ENCODE data around the gene AK8.
"Not testable (repeated sequence)": the region's sequence is repeated elsewhere in the genome, so short reads cannot be mapped to it uniquely, and the experiment has no call there.

AK8 gene

DNA sequence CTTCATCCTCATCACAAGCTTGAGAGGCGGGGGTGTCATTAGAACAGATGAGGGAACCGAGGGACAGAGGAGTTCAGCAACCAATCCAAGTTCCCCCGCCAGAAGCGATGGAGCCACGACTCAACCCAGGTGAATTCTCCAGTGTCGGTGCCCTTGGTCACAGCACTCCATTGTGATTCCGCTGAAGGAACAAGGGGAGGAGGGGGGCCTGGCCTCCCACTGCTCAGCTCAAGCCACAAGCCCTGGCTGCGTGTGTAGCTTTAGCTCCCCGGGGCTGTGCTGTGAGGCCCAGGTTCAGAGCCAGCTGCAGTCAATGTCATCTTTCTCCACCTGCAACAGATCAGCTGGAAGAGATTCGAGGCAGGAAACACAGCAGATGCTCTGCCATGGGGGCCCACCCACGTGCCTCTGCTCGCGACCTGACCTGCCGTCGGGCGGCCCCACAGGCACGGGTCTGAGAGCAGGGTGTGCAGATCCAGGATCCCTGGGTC, 135.2 kb downstream of the AK8 start:
- no peak for DNase-seq (ENCODE audit: low read depth)

DNA sequence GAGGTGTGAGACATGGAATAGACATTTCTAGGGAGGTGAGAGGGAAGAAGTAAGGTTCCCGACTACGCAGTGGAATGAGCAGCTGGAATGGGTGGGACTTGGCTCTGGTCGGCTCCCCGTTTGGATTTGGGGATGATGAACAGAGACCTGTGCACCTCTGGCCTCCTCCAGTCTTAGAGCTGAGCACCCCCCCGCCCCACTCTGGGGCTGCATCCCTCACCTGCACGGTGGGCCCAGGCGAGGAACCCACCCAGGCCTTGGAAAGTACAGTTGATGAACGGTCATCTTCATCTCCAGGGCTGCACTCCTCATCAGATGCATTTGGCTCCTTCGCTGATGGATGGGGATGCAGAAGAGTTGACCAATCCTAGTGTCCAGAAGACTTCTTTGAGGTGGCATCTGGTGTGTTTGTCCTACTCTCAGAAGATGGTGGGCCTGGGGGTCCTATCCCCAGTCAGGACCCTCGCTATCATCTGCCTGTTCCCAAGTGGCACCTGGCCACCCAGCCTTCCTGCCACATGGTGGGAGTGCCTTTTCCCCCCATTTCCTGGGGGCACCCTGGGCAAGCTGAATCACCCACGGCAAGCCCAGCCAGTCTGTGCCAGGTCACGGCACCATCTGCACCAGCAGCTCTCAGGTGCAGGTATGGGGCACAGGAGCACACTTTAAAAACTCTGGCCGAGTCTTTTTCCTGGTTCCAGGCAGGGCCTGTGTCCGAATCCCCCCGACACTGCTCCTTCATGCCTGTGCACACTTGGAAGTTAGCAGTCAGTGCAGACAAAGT, 137.4 kb downstream of the AK8 start:
- DNase-seq (ENCODE audit: low read depth): no peak

DNA sequence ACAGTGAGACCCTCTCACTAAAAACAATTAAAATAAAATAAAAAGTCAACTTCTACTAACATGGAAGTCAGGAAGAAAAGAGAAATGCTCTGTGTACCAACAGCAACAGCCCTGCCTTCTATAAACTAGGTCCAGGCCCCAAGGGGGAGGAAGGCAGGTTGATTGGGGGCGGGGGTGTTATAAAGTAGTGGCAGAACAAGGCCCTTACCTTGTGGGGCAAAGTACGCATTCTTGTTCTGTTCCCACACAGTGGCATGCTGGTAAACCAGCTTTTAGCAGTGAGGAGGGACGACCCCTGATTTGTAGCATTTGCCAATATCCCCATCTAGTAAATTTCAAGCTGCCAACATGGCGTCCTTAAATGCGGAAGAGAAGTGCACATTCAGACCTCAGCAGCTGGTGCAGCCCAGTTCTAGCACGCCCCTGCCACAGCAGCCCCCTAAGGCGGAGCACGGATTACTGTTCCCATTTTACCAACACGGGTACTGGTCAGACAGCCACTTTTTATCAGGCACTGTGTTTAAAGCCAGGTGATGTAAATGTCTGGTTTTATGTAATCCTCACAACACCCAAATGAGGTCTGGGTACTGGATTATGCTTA, 138.3 kb downstream of the AK8 start:
- no peak for DNase-seq (ENCODE audit: low read depth)

DNA sequence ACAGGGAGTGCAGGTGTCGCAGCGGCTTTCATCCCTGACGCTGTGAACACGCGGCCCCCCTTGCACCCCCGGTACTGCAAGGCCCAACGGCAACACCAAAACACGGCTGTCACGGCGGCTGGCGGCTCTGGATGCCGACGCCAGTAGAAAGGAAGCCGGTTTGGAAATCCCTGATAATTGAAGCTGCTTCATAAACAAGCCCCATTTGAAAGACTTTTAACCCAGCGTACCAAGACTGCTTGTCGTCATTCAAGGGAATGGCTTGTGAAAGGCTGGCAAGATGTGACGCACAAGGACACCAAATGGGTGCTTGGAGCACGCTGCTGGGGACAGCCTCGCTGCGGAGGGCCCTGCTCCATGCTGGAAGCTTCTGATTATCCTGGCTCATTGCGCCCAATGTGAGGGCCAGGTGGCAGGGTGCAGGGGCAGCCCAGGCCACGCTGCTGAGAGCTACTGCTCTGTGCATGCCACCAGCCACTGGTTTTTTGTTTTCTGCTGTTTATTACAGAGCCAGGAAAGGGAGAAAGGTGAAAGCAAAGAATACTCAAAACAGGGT, 144.7 kb downstream of the AK8 start:
- DNase-seq (ENCODE audit: low read depth): no peak

DNA sequence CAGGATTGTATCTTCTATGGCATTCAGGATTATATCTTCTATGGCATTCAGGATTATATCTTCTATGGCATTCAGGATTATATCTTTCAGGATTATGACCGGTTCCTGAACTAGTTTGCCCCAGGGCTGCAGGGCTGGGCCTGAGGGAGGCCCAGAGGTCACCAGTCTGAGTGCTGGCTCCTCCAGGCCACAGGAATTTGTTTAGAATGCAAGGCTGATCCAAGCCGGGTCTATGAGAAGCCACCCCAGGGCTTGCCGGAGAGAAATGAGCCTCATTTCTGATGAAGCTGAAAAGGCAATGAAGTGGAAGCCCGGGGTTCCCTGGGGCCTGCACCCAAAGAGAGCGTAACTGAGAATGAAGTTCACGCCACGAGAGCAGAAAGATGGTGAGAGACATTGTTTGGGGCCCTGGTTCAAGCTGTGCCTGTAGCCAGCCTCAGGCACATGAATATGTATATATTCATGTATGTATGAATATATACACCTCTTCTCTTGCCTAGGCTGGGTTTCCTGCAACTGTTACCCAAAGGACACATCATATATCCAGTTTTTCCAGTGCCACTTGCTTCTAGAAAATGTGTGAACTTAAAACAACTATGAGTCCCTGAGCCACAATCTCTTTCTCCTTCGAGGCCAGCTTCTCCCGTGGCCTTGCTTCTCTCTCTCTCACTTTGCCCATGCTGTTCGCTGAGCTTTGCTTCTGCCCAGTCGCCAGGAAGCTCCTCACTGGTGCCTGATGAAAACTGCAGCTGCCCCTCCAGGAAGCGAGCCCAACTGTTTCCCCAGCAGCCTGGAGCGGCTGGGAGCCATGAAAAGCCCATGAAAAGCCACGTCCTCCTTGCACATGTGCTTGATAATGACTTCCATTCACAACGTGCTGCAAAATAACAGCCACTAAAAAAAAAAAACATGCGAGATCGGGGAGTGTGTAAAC, 145.5 kb downstream of the AK8 start:
- no peak for DNase-seq (ENCODE audit: low read depth)

DNA sequence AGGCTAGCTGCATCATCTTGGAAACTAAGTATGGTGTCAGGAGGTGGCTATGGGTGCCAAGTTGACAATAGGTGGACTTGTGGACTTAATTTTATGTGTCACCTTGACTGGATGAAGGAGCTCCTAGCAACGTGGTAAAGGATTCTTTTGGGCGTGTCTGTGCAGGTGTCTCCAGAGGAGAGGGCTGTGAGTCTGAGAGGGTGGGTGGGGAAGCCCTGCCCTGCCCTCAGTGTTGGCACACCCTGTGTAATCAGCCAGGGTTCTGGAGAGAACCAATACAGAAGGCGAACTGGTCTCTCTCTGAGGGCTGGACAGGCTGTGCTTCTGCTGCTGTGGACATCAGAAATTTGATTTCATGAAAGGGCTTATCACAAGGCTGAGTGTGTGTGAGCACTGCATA, 146.9 kb downstream of the AK8 start:
- DNase-seq (ENCODE audit: low read depth): no peak

DNA sequence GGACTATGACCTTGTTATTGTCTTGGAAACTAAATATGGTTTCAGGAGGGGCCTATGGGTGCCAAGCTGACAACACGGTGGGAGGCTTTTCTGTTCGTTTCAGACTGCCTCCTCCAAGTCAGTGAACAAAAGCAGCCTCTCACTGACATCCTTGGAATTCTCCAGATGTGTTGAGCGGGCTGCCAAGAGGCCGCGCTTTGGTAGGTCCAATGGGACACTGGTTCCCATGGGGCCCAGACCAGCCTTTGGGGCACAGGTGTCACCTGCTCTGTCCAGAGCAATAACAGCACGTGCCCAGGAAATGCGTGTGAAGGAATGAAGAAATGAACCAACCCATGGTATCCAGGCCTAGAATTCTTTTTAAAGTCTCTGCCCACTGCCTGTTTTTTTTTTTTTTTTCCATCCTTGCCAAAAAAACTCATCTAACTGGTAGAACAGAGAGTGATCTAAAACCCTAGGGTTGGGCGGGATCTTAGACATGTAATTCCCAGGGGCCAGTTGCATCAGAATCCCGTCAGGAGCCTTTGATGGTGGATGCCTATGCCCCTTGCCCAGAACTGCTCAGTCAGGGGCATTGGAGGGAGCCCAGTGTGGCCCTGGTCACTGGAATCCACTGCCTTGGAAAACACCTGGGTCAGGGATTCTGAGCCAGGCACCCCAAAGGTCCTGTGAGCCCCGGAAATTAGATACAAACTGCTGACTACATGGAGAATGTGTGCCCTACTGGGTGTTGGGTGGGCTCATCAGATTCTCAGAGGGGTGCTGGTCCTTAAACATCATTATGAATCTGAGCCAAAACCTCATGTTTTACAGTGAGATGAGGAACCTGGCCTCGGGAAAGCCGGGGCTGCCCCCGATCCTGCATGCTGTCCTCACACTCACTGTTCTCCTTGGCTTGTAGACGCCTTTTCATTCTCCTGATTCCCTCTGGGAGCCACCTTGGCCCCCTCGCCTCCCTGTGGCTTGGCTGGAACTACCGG, 147.7 kb downstream of the AK8 start:
- DNase-seq (ENCODE audit: low read depth): no peak

DNA sequence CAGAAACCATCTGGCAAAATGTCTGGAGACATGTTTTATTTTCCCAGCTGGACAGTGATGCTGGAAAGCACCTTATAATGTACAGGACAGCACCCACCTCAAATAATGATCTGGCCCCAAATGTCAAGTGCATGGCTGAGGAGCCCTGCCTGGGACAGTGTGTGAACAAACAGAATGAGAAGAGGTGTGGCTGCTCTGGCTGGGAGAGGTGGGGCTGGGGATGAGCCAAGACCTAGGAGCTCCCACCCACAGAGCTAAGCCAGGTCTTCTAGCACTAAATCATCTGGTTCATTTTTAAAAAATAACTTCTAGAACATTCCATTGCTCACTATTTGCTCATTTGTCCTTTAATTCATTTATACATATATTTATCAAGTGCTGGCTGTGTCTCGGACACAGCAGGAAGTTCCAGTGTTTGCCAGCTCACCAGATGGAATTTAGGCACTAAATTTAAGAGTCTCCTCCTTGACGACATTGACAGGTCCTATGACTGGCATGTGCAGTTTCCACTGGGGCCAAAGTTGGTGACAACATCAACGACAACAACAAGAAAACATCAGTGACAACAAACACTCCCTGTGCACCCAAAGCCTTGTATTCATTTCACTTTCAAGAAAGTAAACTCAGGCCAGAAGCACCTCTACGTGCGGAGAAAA, 148.7 kb downstream of the AK8 start:
- no peak for DNase-seq (ENCODE audit: low read depth)

DNA sequence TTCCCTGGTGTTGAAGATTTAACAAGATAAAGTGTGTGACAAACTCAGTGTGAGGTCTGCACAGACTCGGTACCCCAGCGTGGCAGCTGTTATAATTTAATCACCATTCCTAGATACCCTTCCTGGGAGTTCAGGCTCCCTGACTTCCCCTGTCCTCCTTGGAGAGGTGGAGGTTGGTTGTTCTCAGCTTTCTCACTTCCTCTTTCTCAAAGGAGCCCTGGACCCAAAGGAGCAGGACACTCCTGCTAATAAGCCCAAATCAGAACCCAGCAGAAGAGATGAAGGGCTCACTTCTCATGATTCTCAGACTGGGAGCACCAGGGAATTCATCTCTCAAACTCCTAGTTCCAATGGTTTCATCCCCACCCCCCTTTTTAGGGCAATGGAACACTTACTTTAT, 149.6 kb downstream of the AK8 start:
- no peak for DNase-seq (ENCODE audit: low read depth)

DNA sequence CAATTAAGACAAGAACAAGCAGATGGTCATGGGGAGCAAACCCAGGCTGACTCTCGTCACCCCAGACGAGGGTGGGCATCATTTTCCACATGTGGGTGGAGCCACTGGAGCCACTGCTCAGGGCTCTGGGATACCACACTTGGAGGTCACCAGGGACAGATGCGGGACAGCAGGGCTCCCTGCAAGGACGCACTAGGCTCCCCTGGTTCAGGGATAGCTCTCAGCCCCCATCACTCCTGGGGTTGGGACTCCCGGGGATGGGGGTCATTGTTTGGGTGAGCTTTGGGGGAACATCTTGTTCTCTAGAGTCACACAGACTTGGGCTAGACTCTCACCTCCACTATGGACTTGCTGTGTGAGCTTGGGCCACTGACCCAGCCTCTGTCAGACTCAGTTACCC, 150.0 kb downstream of the AK8 start:
- no peak for DNase-seq (ENCODE audit: low read depth)

DNA sequence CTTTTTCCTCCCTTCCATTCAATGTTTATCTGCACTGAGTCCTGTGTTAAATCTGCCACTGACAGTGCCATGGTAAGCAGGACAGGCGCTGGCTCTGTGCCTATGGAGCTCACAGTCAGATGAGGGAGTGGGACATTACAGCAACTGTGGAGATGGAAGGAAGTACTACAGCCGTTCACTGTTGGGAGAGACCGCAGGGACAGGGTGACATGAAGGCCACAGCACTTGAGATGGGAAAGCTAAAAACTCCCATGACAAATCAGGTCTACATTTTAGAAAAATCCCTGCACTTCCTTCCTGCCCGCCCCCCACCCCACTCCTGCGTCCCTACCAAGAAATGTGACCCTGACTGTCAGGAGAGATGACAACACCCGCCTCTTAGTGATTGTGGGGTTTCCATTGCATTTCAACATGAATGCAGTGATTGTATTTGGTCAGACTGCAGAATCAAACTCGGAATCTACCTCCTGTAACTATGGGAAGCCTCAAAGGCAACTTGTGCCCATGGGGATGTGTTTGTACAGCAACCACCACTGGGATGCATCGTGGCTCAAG, 151.4 kb downstream of the AK8 start:
- DNase-seq (ENCODE audit: low read depth): no peak

DNA sequence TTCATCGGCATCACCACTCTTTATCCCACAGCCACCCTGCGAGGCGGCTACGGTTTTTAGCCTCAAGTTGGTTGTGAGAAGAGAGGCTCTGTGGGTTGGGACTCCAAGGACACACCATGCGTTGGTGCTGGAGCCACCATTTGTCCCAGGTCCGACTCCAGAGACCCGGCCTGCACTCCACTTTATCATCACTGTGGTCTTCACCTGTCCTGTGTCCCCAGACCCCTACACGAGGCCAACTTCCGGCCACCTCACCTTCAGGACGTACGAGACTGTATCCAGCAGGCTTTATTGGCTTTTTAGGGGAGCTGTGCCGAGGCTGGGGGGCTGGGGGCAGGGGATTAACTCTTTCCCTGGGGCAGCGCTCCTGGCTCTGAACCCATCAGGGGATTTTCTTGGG, 152.8 kb downstream of the AK8 start:
- no peak for DNase-seq (ENCODE audit: low read depth)

DNA sequence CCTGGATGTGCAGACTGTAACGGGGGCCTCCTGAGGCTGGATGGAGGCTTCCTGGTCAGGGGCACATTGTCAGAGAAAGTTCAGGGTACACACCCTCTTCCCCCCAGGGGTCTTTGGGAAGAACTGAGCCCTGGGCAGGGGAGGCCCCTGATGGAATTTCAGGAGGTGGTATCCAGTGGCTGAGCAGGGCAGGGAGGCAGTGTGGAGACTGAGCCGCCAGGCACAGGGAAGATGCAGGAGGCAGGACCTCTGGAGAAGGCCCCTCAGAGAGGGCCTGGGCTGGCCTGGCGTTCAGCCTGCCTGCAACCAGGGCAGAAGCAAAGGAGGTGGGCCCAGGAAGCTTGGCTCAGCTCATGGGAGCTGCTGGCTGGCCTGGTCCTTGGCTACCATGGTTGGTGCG, 154.3 kb downstream of the AK8 start:
- DNase-seq (ENCODE audit: low read depth): no peak

DNA sequence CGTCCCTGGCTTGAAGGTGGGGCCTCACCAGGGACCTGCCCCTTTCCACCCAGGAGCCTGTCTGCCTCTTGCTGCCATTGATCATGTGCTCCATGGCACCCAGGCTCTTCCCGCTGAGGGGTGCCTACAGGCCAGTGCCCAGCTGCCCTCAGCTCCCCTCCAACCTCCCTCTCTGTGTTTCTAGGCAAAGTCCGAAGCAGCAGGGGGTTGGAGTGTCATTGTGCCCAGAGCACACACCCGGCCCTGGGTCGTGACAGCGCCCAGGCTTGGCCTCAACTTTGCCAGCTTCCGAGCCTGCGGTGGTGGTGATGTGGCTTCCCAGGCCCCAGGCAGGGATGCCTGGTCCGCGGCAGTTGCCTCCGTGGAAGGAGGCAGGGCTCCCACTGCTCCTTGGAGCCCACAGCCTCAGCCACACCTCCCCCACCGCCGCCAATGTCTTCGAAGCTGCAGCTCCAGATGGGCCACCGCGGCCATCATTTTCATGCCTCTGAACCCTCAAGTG, 155.5 kb downstream of the AK8 start:
- no peak for DNase-seq (ENCODE audit: low read depth)

DNA sequence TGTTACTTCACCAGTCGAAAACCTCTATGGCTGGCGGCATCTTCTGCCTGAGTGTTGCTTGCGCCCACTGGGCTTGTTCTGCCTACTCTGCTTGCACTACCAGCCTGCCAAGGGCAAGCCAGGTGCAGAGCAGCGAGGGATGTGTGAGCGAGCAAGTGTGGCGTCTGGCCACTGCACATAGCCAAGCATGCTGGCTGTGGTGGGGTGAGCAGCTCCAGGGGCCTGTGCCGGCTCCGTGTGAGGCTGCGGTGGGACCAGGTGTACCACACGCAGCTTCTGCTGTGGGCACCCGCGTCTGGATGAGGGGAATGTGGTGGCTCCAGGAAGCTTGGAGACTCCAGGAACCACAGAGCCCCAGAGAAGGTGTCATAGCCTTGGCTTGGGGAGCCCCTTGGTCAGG, 156.4 kb downstream of the AK8 start:
- DNase-seq (ENCODE audit: low read depth): no peak

DNA sequence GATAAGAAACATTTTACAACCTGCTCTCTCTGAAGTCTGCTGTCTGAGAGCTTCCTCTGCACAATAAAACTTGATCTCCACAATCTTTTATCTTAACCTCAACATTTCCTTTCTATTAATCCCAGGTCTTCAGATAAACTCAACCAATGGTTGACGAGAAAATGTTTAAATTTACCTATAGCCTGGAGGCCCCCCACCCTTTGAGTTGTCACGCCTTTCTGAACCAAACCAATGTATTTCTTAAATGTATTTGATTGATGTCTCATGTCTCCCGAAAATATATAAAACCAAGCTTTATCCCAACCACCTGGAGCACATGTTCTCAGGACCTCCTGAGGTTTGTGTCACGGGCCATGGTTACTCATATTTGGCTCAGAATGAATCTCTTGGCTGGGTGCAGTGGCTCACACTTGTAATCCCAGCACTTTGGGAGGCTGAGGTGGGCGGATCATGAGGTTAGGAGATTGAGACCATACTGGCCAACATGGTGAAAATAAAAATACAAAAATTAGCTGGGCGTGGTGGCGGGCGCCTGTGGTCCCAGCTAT, 159.6 kb downstream of the AK8 start:
- not testable (repeated sequence) for DNase-seq (ENCODE audit: low read depth)

DNA sequence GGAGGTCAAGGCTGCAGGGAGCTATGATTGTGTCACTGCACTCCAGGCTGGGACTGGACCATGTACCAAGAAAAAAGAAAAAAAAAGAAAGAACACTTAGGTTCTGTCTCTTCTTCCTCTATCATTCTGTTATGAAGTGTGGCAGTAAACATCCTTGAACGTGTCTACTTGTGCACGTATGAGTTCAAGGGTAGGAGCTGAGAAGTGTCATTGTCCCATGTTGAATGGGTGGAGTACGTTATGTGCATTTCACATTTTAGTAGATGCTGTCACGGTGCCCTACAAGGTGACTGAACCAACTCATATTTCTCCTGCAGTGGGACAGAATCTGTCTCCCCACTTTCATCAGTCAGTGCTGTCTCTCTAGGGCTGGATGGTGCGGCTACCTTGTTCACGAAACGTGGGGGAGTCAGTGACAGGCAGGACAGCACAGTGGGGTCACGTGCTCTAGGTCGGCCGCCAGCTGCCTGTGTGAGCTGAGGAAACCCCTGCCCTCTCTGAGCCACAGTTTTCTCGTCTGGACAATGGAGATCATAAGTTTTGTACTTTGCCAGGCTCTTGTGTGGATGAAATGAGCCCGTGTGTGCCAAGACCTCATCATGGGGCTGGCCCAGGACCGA, 160.6 kb downstream of the AK8 start:
- DNase-seq (ENCODE audit: low read depth): no peak

DNA sequence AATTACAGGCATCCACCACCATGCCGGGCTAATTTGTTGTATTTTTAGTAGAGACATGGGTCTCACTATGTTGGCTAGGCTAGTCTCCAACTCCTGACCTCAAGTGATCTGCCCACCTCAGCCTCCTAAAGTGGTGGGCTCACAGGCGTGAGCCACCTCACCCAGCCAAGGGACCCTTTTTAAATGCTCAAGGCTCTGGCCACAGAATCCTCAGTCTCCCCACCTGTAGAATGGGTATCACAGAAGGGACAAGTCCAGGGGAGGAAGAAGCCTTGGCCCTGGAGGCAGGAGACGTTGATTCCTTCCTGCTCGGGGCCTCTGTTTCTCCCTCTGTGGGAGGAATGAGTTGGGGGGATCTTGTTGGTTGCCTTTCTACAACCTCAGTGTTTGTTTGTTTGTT, 162.1 kb downstream of the AK8 start:
- DNase-seq (ENCODE audit: low read depth): no peak

DNA sequence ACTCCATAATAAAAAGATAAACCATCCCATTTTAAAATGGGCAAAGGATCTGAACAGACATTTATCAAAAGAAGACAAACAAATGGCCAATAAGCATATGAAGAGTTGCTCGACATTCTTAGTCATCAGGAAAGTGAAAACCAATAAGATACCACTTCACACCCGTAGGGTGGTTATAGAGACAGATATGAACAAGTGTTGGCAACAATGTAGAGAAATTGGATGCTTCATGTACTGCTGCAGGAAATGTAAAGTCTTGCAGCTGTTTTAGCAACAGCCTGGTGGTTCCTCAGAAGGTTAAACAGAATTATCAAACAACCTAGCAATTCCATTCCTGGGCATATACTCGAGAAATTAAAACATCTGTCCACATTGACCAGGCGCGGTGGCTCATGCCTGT, 165.3 kb downstream of the AK8 start:
- no peak for DNase-seq (ENCODE audit: low read depth)
